Measurements from ENCODE around the gene AMMECR1. TPM values are rescaled to one million over a fixed set of nuclear protein-coding genes. Genes with fewer than 3 reads are reported as not detected.
"Not testable (repeated sequence)": the region's sequence is repeated elsewhere in the genome, so short reads cannot be mapped to it uniquely, and the experiment has no call there.

AMMECR1 gene
- 1 to 10 TPM; 1.3 to 5.5 (median 1.5) TPM for polyA plus RNA-seq

GRCh38 chrX:110317820-110318663 is at the start of gene AMMECR1:
Gene AMMECR1, minus strand, starts transcription at chrX:110318085. Its CDS starts 14 bp downstream, at chrX:110318071.
- no peak within 1 kb of the TSS for H3K27ac ChIP-seq (ENCODE audit: low read depth, low read length)
- 0 to 20% (median 0%) methylated on average over 16 to 70 of the region's 78 CpGs for WGBS, 3 donors

- no peak overlapping the region for H3K27ac ChIP-seq (ENCODE audit: low read depth, low read length)
- 59 to 90% (median 78%) methylated on average over 1 of the region's 1 CpG for WGBS, 3 donors
These were observed 45.4 kb upstream of the AMMECR1 start for GRCh38 chrX:110363244-110363643.

GRCh38 chrX:110359273-110359672 is 41.4 kb upstream of the AMMECR1 start:
- no peak overlapping the region for H3K27ac ChIP-seq (ENCODE audit: low read depth, low read length)
- WGBS, 3 donors: 22 to 38% (median 36%) methylated on average over 1 of the region's 1 CpG

- 57 to 78% (median 61%) methylated on average over 2 of the region's 2 CpGs for WGBS, 3 donors
- no peak within 1 kb of the TSS for H3K27ac ChIP-seq (ENCODE audit: low read depth, low read length)
These were observed 40.7 kb upstream of the AMMECR1 start, which contains the start of gene RTL9 for GRCh38 chrX:110358548-110358947. Gene RTL9, plus strand, starts transcription at chrX:110358848. Its CDS starts 91,770 bp downstream, at chrX:110450618.

- WGBS, 3 donors: 54 to 79% (median 60%) methylated on average over 17 of the region's 17 CpGs
- no peak overlapping the region for H3K27ac ChIP-seq (ENCODE audit: low read depth, low read length)
These were observed 28.8 kb upstream of the AMMECR1 start for GRCh38 chrX:110346681-110347080.

GRCh38 chrX:110341189-110342035 is 23.5 kb upstream of the AMMECR1 start:
- 65 to 85% (median 73%) methylated on average over 11 of the region's 11 CpGs for WGBS, 3 donors
- H3K27ac ChIP-seq (ENCODE audit: low read depth, low read length): no peak overlapping the region

GRCh38 chrX:110338935-110339334 is 21.1 kb upstream of the AMMECR1 start:
- 69 to 83% (median 75%) methylated on average over 4 of the region's 4 CpGs for WGBS, 3 donors
- H3K27ac ChIP-seq (ENCODE audit: low read depth, low read length): no peak overlapping the region

GRCh38 chrX:110333458-110333857 is 15.6 kb upstream of the AMMECR1 start:
- WGBS, 3 donors: 76 to 92% (median 88%) methylated on average over 1 of the region's 1 CpG
- H3K27ac ChIP-seq (ENCODE audit: low read depth, low read length): not testable (repeated sequence)

GRCh38 chrX:110331444-110332030 is 13.7 kb upstream of the AMMECR1 start:
- 50 to 80% (median 59%) methylated on average over 3 of the region's 3 CpGs for whole genome bisulfite sequencing, 3 donors
- H3K27ac ChIP-seq (ENCODE audit: low read depth, low read length): no peak overlapping the region

GRCh38 chrX:110328613-110329012 is 10.7 kb upstream of the AMMECR1 start:
- 67 to 96% (median 90%) methylated on average over 1 of the region's 1 CpG for WGBS, 3 donors

GRCh38 chrX:110327336-110327735 is 9.5 kb upstream of the AMMECR1 start:
- WGBS, 3 donors: 85 to 100% (median 93%) methylated on average over 1 of the region's 1 CpG
- H3K27ac ChIP-seq (ENCODE audit: low read depth, low read length): no peak overlapping the region

More at GRCh38 chrX:110328613-110329012, 10.7 kb upstream of the AMMECR1 start:
- not testable (repeated sequence) for H3K27ac ChIP-seq (ENCODE audit: low read depth, low read length)

GRCh38 chrX:110326712-110327111 is 8.8 kb upstream of the AMMECR1 start:
- 74 to 91% (median 75%) methylated on average over 4 of the region's 4 CpGs for WGBS, 3 donors

GRCh38 chrX:110322603-110323002 is 4.7 kb upstream of the AMMECR1 start:
- 52 to 83% (median 73%) methylated on average over 4 of the region's 4 CpGs for WGBS, 3 donors
- H3K27ac ChIP-seq (ENCODE audit: low read depth, low read length): no peak overlapping the region

More at GRCh38 chrX:110326712-110327111, 8.8 kb upstream of the AMMECR1 start:
- no peak overlapping the region for H3K27ac ChIP-seq (ENCODE audit: low read depth, low read length)

- WGBS, 3 donors: 46 to 87% (median 70%) methylated on average over 3 of the region's 3 CpGs
These were observed 3.8 kb upstream of the AMMECR1 start for GRCh38 chrX:110321670-110322069.

GRCh38 chrX:110321081-110321480 is 3.2 kb upstream of the AMMECR1 start:
- no peak overlapping the region for H3K27ac ChIP-seq (ENCODE audit: low read depth, low read length)

More at GRCh38 chrX:110321670-110322069, 3.8 kb upstream of the AMMECR1 start:
- no peak overlapping the region for H3K27ac ChIP-seq (ENCODE audit: low read depth, low read length)

GRCh38 chrX:110320381-110320987 is 2.6 kb upstream of the AMMECR1 start:
- 35 to 87% (median 67%) methylated on average over 3 of the region's 3 CpGs for WGBS, 3 donors
- H3K27ac ChIP-seq (ENCODE audit: low read depth, low read length): no peak overlapping the region

- 6 to 21% (median 8%) methylated on average over 4 of the region's 4 CpGs for WGBS, 3 donors
- no peak overlapping the region for H3K27ac ChIP-seq (ENCODE audit: low read depth, low read length)
These were observed 731 bp upstream of the AMMECR1 start for GRCh38 chrX:110318664-110318968.

- 0 to 34% (median 0%) methylated on average over 21 to 37 of the region's 40 CpGs for WGBS, 3 donors
- H3K27ac ChIP-seq (ENCODE audit: low read depth, low read length): no peak overlapping the region
These were observed 645 bp downstream of the AMMECR1 start for GRCh38 chrX:110317061-110317819.
